ENCODE data around the gene RBM11. TPM values are rescaled to one million over a fixed set of nuclear protein-coding genes. Genes with fewer than 3 reads are reported as not detected.

The RBM11 gene
- total RNA-seq, 4 donors from 2014 or later = 0.75 TPM; not detected in 3

- DNase-seq = no peak
- in situ Hi-C loops (cut with MboI; ENCODE audit: low sequenced_read_pairs in 4 of 4) = no loop called here
- ATAC-seq = no peak
- no peak for TF ChIP-seq POLR2A (IDR thresholded peaks at IDR 0.05)
- TF ChIP-seq, protein P1, sequence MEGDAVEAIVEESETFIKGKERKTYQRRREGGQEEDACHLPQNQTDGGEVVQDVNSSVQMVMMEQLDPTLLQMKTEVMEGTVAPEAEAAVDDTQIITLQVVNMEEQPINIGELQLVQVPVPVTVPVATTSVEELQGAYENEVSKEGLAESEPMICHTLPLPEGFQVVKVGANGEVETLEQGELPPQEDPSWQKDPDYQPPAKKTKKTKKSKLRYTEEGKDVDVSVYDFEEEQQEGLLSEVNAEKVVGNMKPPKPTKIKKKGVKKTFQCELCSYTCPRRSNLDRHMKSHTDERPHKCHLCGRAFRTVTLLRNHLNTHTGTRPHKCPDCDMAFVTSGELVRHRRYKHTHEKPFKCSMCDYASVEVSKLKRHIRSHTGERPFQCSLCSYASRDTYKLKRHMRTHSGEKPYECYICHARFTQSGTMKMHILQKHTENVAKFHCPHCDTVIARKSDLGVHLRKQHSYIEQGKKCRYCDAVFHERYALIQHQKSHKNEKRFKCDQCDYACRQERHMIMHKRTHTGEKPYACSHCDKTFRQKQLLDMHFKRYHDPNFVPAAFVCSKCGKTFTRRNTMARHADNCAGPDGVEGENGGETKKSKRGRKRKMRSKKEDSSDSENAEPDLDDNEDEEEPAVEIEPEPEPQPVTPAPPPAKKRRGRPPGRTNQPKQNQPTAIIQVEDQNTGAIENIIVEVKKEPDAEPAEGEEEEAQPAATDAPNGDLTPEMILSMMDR (IDR thresholded peaks at IDR 0.05 in 4 of 5, conservative IDR thresholded peaks at IDR 0.05 in 1 of 5) = no peak
- no peaks in the 10 kb centered on the region for H3K36me3 ChIP-seq
- intact Hi-C loops (cut with DNase I; ENCODE audit: low total_unique reads) = no loop called here
- H3K9me3 ChIP-seq = no peaks in the 10 kb centered on the region
- no peak overlapping the region for H3K4me3 ChIP-seq
- H3K27ac ChIP-seq = no peak overlapping the region
- no peaks in the 10 kb centered on the region for H3K4me1 ChIP-seq
- no peaks in the 10 kb centered on the region for H3K27me3 ChIP-seq
Measured at GRCh38 chr21:14241297-14241696, 25.3 kb downstream of the RBM11 start.

DNA sequence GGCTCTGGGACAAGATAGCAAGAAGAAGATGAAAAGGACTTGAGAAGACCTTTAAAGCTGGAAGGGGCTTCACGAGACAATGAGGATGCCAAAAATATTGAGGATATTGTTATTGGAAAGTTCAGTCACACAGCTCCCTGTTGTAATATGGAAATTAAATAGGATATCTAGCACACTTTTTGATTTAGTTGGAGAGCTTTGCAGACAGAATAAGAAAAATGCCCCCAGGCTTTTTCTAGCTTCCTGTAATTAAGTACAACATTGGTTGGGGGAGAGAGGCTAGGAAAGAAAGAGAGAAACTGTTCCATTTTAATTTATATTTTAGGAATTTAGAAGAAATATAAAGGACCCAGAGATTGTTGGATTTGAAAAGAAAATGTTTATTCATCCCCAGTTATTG lies 27.5 kb downstream of the RBM11 start:
- H3K36me3 ChIP-seq = no peaks in the 10 kb centered on the region
- no peak overlapping the region for H3K4me3 ChIP-seq
- no peak for DNase-seq
- no peaks in the 10 kb centered on the region for H3K9me3 ChIP-seq
- H3K4me1 ChIP-seq = no peaks in the 10 kb centered on the region
- intact Hi-C loops (cut with DNase I; ENCODE audit: low total_unique reads) (no loop called here), in situ Hi-C loops (cut with MboI; ENCODE audit: low sequenced_read_pairs in 4 of 4) (no loop called here)
- TF ChIP-seq, protein P1 (IDR thresholded peaks at IDR 0.05 in 4 of 5, conservative IDR thresholded peaks at IDR 0.05 in 1 of 5) = no peak
- no peak for TF ChIP-seq POLR2A (IDR thresholded peaks at IDR 0.05)
- no peak for ATAC-seq
- no peak overlapping the region for H3K27ac ChIP-seq
- no peaks in the 10 kb centered on the region for H3K27me3 ChIP-seq

- intact Hi-C loops (cut with DNase I; ENCODE audit: low total_unique reads) = no loop called here
- Histone ChIP-seq H3K27me3 (no peaks in the 10 kb centered on the region), H3K27ac (no peak overlapping the region), H3K9me3 (no peaks in the 10 kb centered on the region), H3K4me1 (no peaks in the 10 kb centered on the region), H3K4me3 (no peak overlapping the region), H3K36me3 (no peaks in the 10 kb centered on the region)
- TF ChIP-seq POLR2A (IDR thresholded peaks at IDR 0.05) = no peak
- TF ChIP-seq, protein P1 (IDR thresholded peaks at IDR 0.05 in 4 of 5, conservative IDR thresholded peaks at IDR 0.05 in 1 of 5) = no peak
- in situ Hi-C loops (cut with MboI; ENCODE audit: low sequenced_read_pairs in 4 of 4) = no loop called here
- DNase-seq (no peak), ATAC-seq (no peak)
Measured at GRCh38 chr21:14243874-14244273, 27.9 kb downstream of the RBM11 start.

DNA sequence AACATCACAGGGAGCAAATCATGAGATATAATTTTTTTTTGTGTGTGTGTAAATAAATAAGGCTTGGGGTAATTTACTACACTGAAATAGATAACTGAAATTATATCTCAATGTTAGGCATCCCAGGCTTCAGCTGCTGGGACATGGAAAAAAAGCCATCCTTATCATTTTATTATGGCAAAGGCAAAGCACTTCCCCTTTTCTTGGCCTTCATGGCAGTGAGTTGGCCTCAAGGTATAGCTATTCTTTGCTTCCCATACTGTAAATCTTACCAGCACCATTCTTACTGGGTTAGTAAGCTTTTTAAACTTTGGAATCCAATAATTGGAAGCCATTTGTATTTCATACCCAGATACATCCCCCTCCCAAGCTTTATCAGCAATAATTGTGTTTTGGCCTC lies 29.0 kb downstream of the RBM11 start:
- Histone ChIP-seq H3K9me3 (no peaks in the 10 kb centered on the region), H3K4me3 (no peak overlapping the region), H3K36me3 (no peaks in the 10 kb centered on the region), H3K4me1 (no peaks in the 10 kb centered on the region), H3K27me3 (no peaks in the 10 kb centered on the region), H3K27ac (no peak overlapping the region)
- DNase-seq (no peak), ATAC-seq (no peak)
- intact Hi-C loops (cut with DNase I; ENCODE audit: low total_unique reads) = no loop called here
- in situ Hi-C loops (cut with MboI; ENCODE audit: low sequenced_read_pairs in 4 of 4) = no loop called here
- TF ChIP-seq POLR2A (IDR thresholded peaks at IDR 0.05) = no peak
- TF ChIP-seq, protein P1 (IDR thresholded peaks at IDR 0.05 in 4 of 5, conservative IDR thresholded peaks at IDR 0.05 in 1 of 5) = no peak

DNA sequence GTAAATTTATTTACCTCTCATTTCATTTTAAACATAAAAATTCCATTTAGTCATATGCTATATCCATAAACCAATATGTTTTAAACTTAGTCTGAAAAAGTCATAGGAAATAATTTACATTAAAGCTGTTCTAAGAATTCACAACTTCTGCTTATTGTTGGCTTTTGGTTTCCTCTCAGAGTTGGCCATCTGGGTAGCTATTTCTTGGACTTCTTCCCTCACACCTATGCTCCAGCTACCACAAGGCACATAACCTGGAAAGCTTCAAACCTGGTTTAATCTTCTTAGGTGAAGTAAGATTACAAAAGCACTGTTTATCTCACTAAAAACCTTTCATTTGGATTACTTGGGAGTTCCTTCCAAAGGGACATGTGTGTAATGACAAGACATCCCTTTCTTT lies 29.8 kb downstream of the RBM11 start:
- Histone ChIP-seq H3K4me1 (no peaks in the 10 kb centered on the region), H3K27ac (no peak overlapping the region), H3K9me3 (no peaks in the 10 kb centered on the region), H3K36me3 (no peaks in the 10 kb centered on the region), H3K27me3 (no peaks in the 10 kb centered on the region), H3K4me3 (no peak overlapping the region)
- no peak for DNase-seq
- intact Hi-C loops (cut with DNase I; ENCODE audit: low total_unique reads) = no loop called here
- ATAC-seq = no peak
- TF ChIP-seq, protein P1 (IDR thresholded peaks at IDR 0.05 in 4 of 5, conservative IDR thresholded peaks at IDR 0.05 in 1 of 5) = no peak
- TF ChIP-seq POLR2A (IDR thresholded peaks at IDR 0.05) = no peak
- in situ Hi-C loops (cut with MboI; ENCODE audit: low sequenced_read_pairs in 4 of 4) = no loop called here
